ENCODE measurements around the gene MPHOSPH9.

The MPHOSPH9 gene

GRCh38 chr12:123160801-123161487, 72.0 kb downstream of the MPHOSPH9 start:
- H3K27me3 ChIP-seq, result no peaks in the 10 kb centered on the region
- no peak for TF ChIP-seq CTCF (IDR thresholded peaks at IDR 0.05; ENCODE audit: low read depth, low read length)
- no peak for DNase-seq
- H3K4me1 ChIP-seq, result no peaks in the 10 kb centered on the region
- no peak overlapping the region for H3K4me3 ChIP-seq (ENCODE audit: low read depth, low read length)
- H3K36me3 ChIP-seq, result peaks cover 58% of the 10 kb centered on the region
- no peaks in the 10 kb centered on the region for H3K9me3 ChIP-seq

- Histone ChIP-seq H3K4me3 (ENCODE audit: low read depth, low read length) (no peak overlapping the region), H3K36me3 (peaks cover 6% of the 10 kb centered on the region), H3K9me3 (no peaks in the 10 kb centered on the region), H3K4me1 (0 out of 2 replicates have a peak, but pooled peaks cover 4% of the 10 kb centered on the region), H3K27me3 (no peaks in the 10 kb centered on the region; the same call in 1 of the 2 replicates)
- TF ChIP-seq CTCF (IDR thresholded peaks at IDR 0.05; ENCODE audit: low read depth, low read length), result no peak
- no peak for DNase-seq
Measured at GRCh38 chr12:123153906-123154305, 79.0 kb downstream of the MPHOSPH9 start.

GRCh38 chr12:123152833-123153232, 80.1 kb downstream of the MPHOSPH9 start:
- H3K27me3 ChIP-seq, result no peaks in the 10 kb centered on the region; the same call in 1 of the 2 replicates
- H3K4me1 ChIP-seq, result 0 out of 2 replicates have a peak, but pooled peaks cover 4% of the 10 kb centered on the region
- no peak for DNase-seq
- TF ChIP-seq CTCF (IDR thresholded peaks at IDR 0.05; ENCODE audit: low read depth, low read length), result no peak
- H3K4me3 ChIP-seq (ENCODE audit: low read depth, low read length), result no peak overlapping the region
- peaks cover 6% of the 10 kb centered on the region for H3K36me3 ChIP-seq
- no peaks in the 10 kb centered on the region for H3K9me3 ChIP-seq

GRCh38 chr12:123151457-123152454, 81.2 kb downstream of the MPHOSPH9 start:
- TF ChIP-seq CTCF (IDR thresholded peaks at IDR 0.05; ENCODE audit: low read depth, low read length), result no peak
- H3K36me3 ChIP-seq, result peaks cover 6% of the 10 kb centered on the region
- no peaks in the 10 kb centered on the region; the same call in 1 of the 2 replicates for H3K27me3 ChIP-seq
- no peak for DNase-seq
- H3K4me1 ChIP-seq, result 0 out of 2 replicates have a peak, but pooled peaks cover 4% of the 10 kb centered on the region
- H3K9me3 ChIP-seq, result no peaks in the 10 kb centered on the region
- H3K4me3 ChIP-seq (ENCODE audit: low read depth, low read length), result peak overlapping the region; percentile 58

GRCh38 chr12:123150744-123151456, 82.0 kb downstream of the MPHOSPH9 start, which contains the start of gene PITPNM2:
PITPNM2 (minus strand) TSS chr12:123151090; CDS start chr12:123034590, 116,500 bp downstream.
- H3K9me3 ChIP-seq, result no peaks in the 10 kb centered on the region
- 0 out of 2 replicates have a peak, but pooled peaks cover 4% of the 10 kb centered on the region for H3K4me1 ChIP-seq
- no peaks in the 10 kb centered on the region; the same call in 1 of the 2 replicates for H3K27me3 ChIP-seq
- no peak for TF ChIP-seq CTCF (IDR thresholded peaks at IDR 0.05; ENCODE audit: low read depth, low read length)
- H3K4me3 ChIP-seq (ENCODE audit: low read depth, low read length), result peak within 1 kb of the TSS; percentile 58
- peak; percentile 71 for DNase-seq
- peaks cover 6% of the 10 kb centered on the region for H3K36me3 ChIP-seq

All from BE2C (cell line).